GM19025 (cell line): Measurements from ENCODE around the gene SRRM2.

Source experiments
- ATAC-seq: cut with Tn5 transposase; IDR thresholded peaks from one replicate; pipeline ENCODE4 v1.9.1; 2021; ENCODE audit warnings: mild to moderate bottlenecking, low read depth, moderate library complexity; ENCODE audit not compliant: unreplicated experiment

SRRM2 gene

GRCh38 chr16:2737895-2738418 is 14.5 kb upstream of the SRRM2 start:
- no peak for ATAC-seq

GRCh38 chr16:2738615-2739014 is 13.8 kb upstream of the SRRM2 start:
- no peak for ATAC-seq

DNA sequence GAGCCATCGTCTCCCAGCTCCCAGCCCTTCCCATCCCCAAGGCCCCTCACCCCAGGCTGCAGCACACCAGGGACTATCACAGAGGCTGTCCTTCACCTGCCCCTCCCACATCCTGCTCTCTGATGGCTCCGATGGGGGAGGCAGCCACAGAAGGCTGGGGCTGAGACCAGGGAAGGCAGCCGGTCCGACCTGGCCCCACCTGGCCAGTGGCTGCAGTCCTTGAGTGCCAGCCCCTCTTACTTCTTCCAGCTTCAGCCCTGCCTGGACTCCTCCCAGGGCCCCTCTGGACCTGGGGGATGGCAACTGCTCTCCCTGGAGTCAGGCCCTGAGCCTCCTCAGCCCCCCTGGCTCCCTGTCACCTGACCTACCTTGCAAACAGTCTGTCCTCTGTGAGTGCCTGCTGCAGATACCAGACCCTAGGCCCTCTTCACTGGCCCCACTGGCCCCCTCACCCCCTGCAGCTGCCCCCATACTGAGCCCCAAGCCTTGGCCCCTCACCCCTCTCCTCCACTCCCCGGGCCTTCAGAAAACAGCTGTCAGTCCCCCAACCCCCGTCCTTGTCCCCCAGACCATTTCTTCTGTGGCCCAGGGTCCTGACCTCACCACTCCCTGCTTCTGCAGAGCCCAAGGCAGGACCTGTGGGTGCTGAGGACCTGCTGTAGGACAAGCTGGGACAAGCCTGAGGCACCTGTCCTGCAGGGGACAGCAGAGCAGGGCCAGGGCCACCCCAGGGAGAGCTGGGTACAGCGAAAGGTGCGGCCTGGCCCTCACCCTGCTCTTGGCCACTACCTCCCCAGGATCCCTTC is 12.6 kb upstream of the SRRM2 start:
- ATAC-seq: no peak

DNA sequence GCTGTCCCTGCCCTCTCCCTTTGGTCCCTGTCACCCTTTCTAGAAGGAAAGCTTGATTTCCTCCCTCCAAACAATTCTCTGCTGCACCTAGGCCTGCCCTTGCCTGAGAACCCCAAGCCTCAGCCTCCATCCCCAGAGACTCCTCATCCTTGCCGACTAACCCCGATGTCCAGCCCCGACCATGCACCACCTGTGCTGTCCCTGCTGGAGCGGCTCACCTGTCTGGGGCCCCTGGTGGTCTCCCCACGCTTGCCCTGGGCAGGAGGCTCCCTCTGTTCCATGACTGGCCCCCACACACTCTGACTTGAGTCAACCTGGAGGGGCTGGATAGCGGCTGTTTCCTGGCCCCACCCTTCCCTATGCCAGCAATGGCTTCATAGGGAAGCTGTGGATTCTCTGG is 12.0 kb upstream of the SRRM2 start:
- no peak for ATAC-seq

DNA sequence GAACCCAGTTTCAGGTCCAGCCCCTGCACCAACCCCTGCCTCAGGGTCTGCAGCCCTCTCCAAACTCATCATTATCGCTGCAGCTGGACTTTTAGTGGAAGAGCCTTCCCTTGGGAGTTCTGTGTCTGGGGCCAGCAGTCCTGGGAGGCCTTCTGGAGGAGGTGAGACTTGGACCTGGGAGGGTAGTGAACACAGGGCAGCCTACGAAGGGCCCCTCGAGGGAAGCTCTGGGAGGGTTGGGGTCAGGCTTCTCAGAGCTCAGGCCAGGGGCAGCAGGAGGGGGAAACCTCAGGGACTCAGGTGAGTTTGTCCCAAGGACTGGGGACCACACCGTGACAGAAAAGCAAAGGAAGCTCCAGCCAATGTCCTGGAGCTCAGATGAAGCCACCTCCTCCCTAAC is 11.3 kb upstream of the SRRM2 start:
- ATAC-seq: no peak

- no peak for ATAC-seq
These were observed 10.0 kb upstream of the SRRM2 start for GRCh38 chr16:2742323-2743006.

- ATAC-seq: no peak
These were observed 9.2 kb upstream of the SRRM2 start for GRCh38 chr16:2743007-2743810.

DNA sequence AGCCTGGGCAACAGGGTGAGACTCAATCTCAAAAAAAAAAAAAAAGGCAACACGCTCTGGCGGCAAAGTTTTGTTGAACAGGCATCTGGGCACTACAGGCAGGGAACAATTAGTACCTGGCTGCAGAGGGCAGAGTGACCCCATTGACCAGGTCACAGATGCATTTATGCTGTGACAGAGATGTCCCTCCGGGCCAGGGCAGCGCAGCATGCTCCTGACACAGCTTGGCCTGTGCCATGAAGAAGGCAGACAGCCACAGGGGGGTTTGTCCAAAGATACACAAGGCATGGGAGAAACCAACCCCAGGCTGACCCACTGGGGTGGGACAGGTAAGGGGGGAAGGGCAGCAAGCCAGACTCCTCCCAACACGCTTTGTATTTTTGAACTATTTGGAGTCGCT is 7.7 kb upstream of the SRRM2 start:
- no peak for ATAC-seq

DNA sequence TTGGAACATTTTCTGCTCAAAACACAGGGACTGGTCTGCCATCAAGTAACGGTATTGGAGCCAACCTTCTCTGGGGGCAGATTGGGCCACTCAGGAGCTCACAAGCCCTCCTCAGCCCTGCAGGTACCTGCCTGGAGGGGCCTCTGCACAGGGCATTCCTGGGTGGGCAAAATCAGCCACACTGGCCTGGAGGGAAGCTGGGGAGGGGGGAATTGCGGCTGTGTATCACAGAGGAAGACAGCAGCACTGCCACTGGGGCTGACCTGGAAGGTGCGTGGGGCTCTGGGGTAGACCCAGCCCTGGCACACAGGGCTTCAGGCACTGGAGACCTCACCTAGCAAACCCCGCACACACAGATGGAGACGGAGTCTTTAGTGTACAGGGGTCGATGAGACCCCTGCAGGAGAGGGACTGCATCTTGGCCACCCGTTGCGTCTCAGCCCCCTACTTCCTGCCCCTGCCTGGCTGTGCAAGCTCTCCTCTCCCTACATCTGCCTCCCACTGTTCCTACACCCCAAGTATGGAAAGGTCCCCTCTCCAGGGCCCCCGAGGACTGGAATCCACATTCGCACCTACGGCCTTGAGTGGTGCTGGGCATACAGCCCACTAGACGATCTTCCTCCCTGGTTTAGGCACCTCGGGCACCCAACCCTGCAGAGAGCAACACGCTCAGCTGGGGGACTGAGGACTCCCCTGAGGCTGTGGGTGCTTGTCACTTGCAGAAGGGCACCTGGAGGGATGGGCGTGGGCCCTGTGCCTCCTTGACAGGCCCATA is 7.1 kb upstream of the SRRM2 start:
- no peak for ATAC-seq

- ATAC-seq: no peak
These were observed 6.5 kb upstream of the SRRM2 start for GRCh38 chr16:2745961-2746360.

DNA sequence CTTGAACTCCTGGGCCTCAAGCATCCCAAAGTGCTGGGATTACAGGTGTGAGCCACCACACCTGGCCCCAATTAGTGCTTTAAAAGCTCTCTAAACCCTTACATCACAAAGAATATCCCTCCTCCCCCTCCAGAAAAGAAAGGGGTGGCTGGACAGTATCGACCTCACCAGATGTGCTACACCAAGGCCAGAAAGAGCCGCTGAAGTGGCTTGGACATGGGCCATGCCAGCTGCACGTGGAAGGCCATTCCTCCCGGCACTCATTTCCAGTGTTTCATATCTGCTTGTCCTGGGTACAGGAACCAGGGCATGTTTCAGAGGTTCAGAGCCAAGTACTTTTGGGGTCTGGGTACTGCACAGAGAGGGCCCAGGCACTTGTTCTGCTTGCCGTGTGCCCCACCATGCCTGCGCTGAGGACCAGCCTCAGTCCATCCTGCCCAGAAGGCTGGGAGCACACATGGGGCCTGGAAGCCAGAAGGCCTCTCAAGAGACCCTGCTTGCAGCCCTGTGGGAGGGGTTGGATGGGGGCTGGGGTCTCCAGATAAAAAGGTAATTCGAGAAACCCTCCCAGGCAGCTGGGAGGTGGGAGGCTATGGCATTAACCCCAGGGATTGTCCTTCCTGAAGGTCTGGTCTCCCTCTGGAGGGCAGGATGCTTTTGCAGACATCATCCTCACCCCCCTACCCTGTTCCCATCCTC is 3.5 kb upstream of the SRRM2 start:
- no peak for ATAC-seq

GRCh38 chr16:2749476-2749875 is 3.0 kb upstream of the SRRM2 start:
- no peak for ATAC-seq

DNA sequence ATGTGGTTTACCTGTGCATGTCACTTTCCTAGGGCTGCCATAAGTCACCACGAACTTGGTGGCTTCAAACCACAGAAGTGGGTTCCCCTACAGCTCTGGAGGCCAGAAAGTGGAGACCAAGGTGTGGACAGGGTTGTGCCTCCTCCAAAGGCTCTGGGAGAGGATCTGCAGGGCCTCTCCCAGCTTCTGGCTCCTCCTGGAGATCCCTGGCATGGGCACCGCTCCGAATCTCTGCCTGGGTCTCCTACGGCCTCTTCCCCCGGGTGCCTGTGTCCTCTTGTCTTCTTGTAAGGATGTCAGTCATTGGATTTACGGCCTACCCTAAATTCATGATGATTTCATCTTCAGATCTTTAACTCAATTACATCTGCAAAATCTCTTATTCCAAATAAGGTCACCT is 2.5 kb upstream of the SRRM2 start:
- ATAC-seq: no peak

DNA sequence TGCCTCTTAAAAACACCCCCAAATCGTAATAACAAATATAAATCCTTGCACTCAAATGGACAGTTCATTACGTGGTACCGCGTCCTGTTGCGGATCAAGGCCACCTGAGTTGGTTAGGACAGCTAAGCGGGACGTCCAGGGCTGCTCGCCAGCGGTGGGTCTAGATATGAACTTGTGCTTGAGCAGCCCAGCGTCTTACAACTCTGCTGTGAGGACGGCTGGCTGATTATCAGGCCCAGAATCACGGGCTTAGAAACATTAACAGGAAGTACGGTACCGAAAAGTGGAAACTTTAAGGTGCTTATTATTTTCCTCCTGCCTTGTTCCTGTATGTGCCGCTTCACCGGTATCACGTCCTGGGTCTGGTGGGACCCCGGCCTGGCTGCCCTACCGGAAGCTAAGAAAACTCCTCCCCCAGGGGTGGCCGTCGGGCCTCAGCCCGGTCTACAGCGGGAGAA is 832 bp upstream of the SRRM2 start:
- ATAC-seq: peak; percentile 25

DNA sequence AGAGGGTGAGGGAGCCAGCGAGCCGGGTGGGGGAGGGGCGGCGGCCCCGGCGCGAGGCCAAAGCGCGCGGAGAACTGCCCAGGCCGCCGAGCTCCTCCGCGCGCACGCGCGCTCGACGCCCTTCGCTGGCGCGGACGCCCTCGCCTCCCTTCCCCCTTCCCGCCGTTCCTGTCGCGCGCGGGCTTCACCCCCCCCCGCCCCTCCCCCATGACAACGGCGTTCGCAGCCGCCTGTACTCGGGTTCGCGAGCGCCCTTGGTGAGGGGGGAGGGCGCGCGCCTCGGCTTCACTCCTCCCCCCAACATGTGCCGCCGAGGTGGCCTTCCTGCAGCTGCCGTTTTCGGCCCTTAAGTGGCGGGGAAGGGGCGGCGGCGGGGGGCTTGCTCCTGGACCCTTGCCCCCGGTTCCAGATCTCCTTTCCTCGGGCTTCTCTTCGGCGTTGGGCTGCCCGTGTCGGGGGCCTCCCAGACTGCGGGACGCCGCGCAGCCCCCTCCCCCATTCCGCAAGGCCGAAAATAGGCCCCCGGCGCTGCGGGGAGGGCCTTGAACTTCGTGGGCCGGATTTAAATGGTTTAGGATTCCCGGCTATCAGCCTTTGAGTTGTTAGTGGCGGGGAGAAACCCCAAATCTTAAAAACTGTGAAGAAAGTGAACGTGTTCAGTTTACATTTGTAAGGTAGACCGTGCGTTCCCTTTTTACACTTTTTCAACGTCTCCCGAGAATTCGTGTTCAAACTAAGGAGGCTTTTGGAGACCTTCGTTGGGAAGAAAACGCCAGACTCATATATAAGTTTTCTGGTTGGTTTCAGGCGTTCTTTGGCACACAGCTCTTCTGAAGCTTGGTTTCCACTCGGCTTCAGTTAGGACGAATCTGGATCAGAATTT is 653 bp downstream of the SRRM2 start:
- peak; percentile 37 for ATAC-seq

DNA sequence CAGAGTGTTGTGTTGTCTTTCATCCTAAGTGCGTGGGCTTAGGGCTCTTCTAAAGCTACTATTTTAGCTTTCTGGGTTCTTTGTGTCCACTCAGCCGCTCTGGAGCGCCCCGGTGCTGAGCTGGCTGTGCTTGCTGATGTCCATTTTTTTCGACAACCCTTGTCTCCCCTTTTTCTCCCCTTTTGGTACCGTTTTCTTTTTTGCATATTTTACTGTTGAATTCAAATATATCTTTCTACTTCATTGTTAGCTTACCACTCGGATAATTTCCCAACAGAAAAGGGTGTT is 1.2 kb downstream of the SRRM2 start:
- no peak for ATAC-seq

DNA sequence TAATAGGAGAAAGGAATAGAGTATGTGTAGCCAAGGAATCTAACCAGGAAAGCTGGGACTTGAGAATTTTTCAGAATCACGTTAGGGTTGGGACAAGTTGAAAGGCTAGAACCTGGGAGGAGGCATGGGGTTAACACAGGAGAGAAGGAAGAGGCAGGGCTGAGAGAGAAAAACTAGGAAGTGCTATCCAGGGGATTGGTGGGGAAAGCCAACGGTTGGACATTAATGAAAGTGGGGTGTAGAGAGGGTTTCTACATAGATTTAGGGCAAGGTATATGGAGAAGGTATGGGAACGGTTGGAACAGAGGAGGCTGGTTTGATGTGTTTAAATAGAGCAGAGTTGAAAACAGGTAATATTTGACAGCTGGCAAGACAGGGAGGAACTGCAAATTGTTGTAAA is 2.7 kb downstream of the SRRM2 start:
- no peak for ATAC-seq

GRCh38 chr16:2756288-2757015 is 4.0 kb downstream of the SRRM2 start:
- ATAC-seq: no peak
